OCI-LY7 (cell line): ENCODE data around the gene PLA2R1. TPM values are rescaled to one million over a fixed set of nuclear protein-coding genes. Genes with fewer than 3 reads are reported as not detected.

ENCODE experiments used
- BruUV-seq: library from RNA; stranded (reverse); fragments of 400-500 nt; replicated peaks from 2 replicates; lab custom pipeline; 2021; lab: Mats Ljungman, UMichigan
- CTCF ChIA-PET: fragments of 300-600 bp; sonication (Branson Sonifier 250); formaldehyde crosslinking; loops from one replicate; lab custom pipeline; 2022; ENCODE audit warnings: antibody characterized with exemption; ENCODE audit not compliant: unreplicated experiment; lab: Charles Lee
- POLR2A ChIA-PET: fragments of 300-600 bp; sonication (Branson Sonifier 250); formaldehyde crosslinking; loops from one replicate; lab custom pipeline; 2022; ENCODE audit warnings: antibody characterized with exemption; lab: Charles Lee
- DNase-seq: peaks from one replicate; pipeline ENCODE4 v3.0.0-alpha.2; 2015; ENCODE audit warnings: low spot score
- H2AFZ ChIP-seq: fragments of 200-600 bp; sonication (generic), shearing (Covaris generic); 2 replicates; pipeline ENCODE4 v1.6.1; 2014; ENCODE audit warnings: mild to moderate bottlenecking, antibody characterized with exemption, low read length, moderate library complexity
- H3K27ac ChIP-seq: fragments of 200-600 bp; sonication (generic); 2 replicates; pipeline ENCODE4 v1.5.1; 2014; ENCODE audit warnings: mixed run types, low read depth, mild to moderate bottlenecking, moderate library complexity, low read length, inconsistent platforms; ENCODE audit not compliant: poor library complexity, severe bottlenecking
- H3K36me3 ChIP-seq: fragments of 200-600 bp; sonication (generic); 2 replicates; pipeline ENCODE4 v1.6.1; 2014; ENCODE audit warnings: mild to moderate bottlenecking, antibody characterized with exemption, low read length, moderate library complexity, mixed read lengths; ENCODE audit not compliant: insufficient read depth
- H3K4me1 ChIP-seq: fragments of 200-600 bp; sonication (generic); 2 replicates; pipeline ENCODE4 v1.5.1; 2014; ENCODE audit warnings: mild to moderate bottlenecking, low read length; ENCODE audit not compliant: insufficient read depth, poor library complexity, severe bottlenecking
- H3K4me2 ChIP-seq: fragments of 200-600 bp; sonication (generic); 2 replicates; pipeline ENCODE4 v1.6.1; 2014; ENCODE audit warnings: mild to moderate bottlenecking, low read length
- H3K4me3 ChIP-seq: fragments of 200-600 bp; sonication (generic); 2 replicates; pipeline ENCODE4 v1.5.1; 2014; ENCODE audit warnings: mild to moderate bottlenecking, low read depth, low read length; ENCODE audit not compliant: poor library complexity, severe bottlenecking
- H3K79me2 ChIP-seq: fragments of 200-600 bp; sonication (generic); 2 replicates; pipeline ENCODE4 v1.6.1; 2016; ENCODE audit warnings: low read depth, mild to moderate bottlenecking, low read length, moderate library complexity, mixed read lengths; ENCODE audit not compliant: insufficient read depth
- H3K9me2 ChIP-seq: fragments of 200-600 bp; sonication (generic); 2 replicates; pipeline ENCODE4 v1.6.1; 2016; ENCODE audit warnings: mild to moderate bottlenecking, low read length, mixed read lengths; ENCODE audit not compliant: insufficient read depth
- H3K9me3 ChIP-seq: fragments of 200-600 bp; sonication (generic); 2 replicates; pipeline ENCODE4 v1.6.1; 2014; ENCODE audit warnings: mild to moderate bottlenecking, mixed run types, low read length, mixed read lengths
- H4K20me1 ChIP-seq: fragments of 200-600 bp; sonication (generic); 2 replicates; pipeline ENCODE4 v1.6.1; 2014; ENCODE audit warnings: mild to moderate bottlenecking, antibody characterized with exemption, low read length, moderate library complexity, mixed read lengths; ENCODE audit not compliant: insufficient read depth
- CTCF ChIP-seq: fragments of 200-600 bp; sonication (generic); conservative IDR thresholded peaks from 2 replicates; pipeline ENCODE4 v1.5.1; 2014; ENCODE audit warnings: mild to moderate bottlenecking, antibody characterized with exemption, low read length, moderate library complexity, mixed read lengths
- EZH2phosphoT487 ChIP-seq: fragments of 200-600 bp; sonication (generic); IDR thresholded peaks from 2 replicates; pipeline ENCODE4 v1.6.1; 2018; ENCODE audit warnings: low read depth, borderline replicate concordance, mild to moderate bottlenecking, mixed run types, antibody characterized with exemption, low read length, moderate library complexity, mixed read lengths
- intact Hi-C: fragments of 100-400 bp; cut with micrococcal nuclease; formaldehyde crosslinking; loops from one replicate; pipeline ENCODE4 v1.10.0; 2022; ENCODE audit not compliant: unreplicated experiment
- total RNA-seq, 2 experiments: library from RNA; depleted of rRNA in 1 of 2; stranded (reverse); fragments of >200 nt in 1 of 2; shearing (Covaris generic) in 1 of 2; gene quantifications; 2 replicates each; pipeline ENCODE4 v1.2.3, GENCODE V29; 2014 to 2022

PLA2R1 gene
- total RNA-seq, 2 experiments from 2014 or later: not detected

GRCh38 chr2:160076241-160076640 is 13.8 kb upstream of the PLA2R1 start:
- Histone ChIP-seq H3K4me3 (no peak overlapping the region), H2AFZ (no peak overlapping the region), H3K27ac (no peak overlapping the region), H3K4me2 (no peak overlapping the region), H3K9me2 (no peaks in the 10 kb centered on the region), H3K36me3 (no peaks in the 10 kb centered on the region), H3K9me3 (no peaks in the 10 kb centered on the region), H3K79me2 (no peaks in the 10 kb centered on the region), H4K20me1 (no peaks in the 10 kb centered on the region), H3K4me1 (no peaks in the 10 kb centered on the region)
- CTCF ChIA-PET: interaction anchor here (1.2 kb wide), 1 partner anchor 34 kb away, joined by 3 read pairs; no protein-coding TSS in a partner anchor
- no TSS peak for BruUV-seq
- intact Hi-C loops: no loop called here
- TF ChIP-seq CTCF (no peak), EZH2phosphoT487 (no peak)
- POLR2A ChIA-PET: interaction anchor here (0.6 to 1.5 kb wide), 8 partner anchors 10 to 814 kb away, joined by 3 to 4 read pairs (median 3); no protein-coding TSS in a partner anchor
- DNase-seq: no peak

GRCh38 chr2:160075171-160075570 is 12.8 kb upstream of the PLA2R1 start:
- no peak for DNase-seq
- CTCF ChIA-PET: no interaction called here
- H3K4me2 ChIP-seq: no peak overlapping the region

More at GRCh38 chr2:160075171-160075570, 12.8 kb upstream of the PLA2R1 start:
- Histone ChIP-seq H3K79me2 (no peaks in the 10 kb centered on the region), H3K4me1 (no peaks in the 10 kb centered on the region), H3K36me3 (no peaks in the 10 kb centered on the region), H4K20me1 (no peaks in the 10 kb centered on the region), H3K4me3 (no peak overlapping the region), H3K9me3 (no peaks in the 10 kb centered on the region), H3K27ac (no peak overlapping the region), H3K9me2 (no peaks in the 10 kb centered on the region), H2AFZ (no peak overlapping the region)
- no TSS peak for BruUV-seq
- TF ChIP-seq CTCF (no peak), EZH2phosphoT487 (no peak)
- POLR2A ChIA-PET: no interaction called here
- intact Hi-C loops: no loop called here
